Stimulated activated CD8-positive, alpha-beta memory T cell treated with anti-CD3 and anti-CD28 coated beads, Interleukin-12 subunit alpha, Interleukin-12 subunit beta, amount 100 ng/mL, for 1 hour (primary cell): ENCODE data around the gene CPA3.

ENCODE experiments used
- DNase-seq: peaks from one replicate; pipeline ENCODE4 v3.0.0-alpha.2; 2020; ENCODE audit warnings: low read depth

The CPA3 gene

GRCh38 chr3:148861277-148861869 lies 3.7 kb upstream of the CPA3 start:
- DNase-seq = no peak

GRCh38 chr3:148863297-148863696 lies 1.8 kb upstream of the CPA3 start:
- DNase-seq = no peak

GRCh38 chr3:148863814-148864213 lies 1.3 kb upstream of the CPA3 start:
- no peak for DNase-seq

- no peak for DNase-seq
Observed at GRCh38 chr3:148866261-148866660, 1.2 kb downstream of the CPA3 start.

GRCh38 chr3:148873270-148873927 lies 8.3 kb downstream of the CPA3 start:
- no peak for DNase-seq

- DNase-seq = no peak
Observed at GRCh38 chr3:148873977-148874376, 8.9 kb downstream of the CPA3 start.

GRCh38 chr3:148878095-148878494 lies 13.0 kb downstream of the CPA3 start:
- no peak for DNase-seq

- no peak for DNase-seq
Observed at GRCh38 chr3:148879256-148879655, 14.2 kb downstream of the CPA3 start.

- DNase-seq = no peak
Observed at GRCh38 chr3:148880681-148881080, 15.6 kb downstream of the CPA3 start.

GRCh38 chr3:148881286-148881685 lies 16.2 kb downstream of the CPA3 start:
- no peak for DNase-seq

- no peak for DNase-seq
Observed at GRCh38 chr3:148882288-148882687, 17.2 kb downstream of the CPA3 start.

- DNase-seq = no peak
Observed at GRCh38 chr3:148883163-148883562, 18.1 kb downstream of the CPA3 start.

- DNase-seq = no peak
Observed at GRCh38 chr3:148884261-148884660, 19.2 kb downstream of the CPA3 start.

- no peak for DNase-seq
Observed at GRCh38 chr3:148889828-148890227, 24.7 kb downstream of the CPA3 start.

GRCh38 chr3:148896062-148896461 lies 31.0 kb downstream of the CPA3 start:
- DNase-seq = no peak

GRCh38 chr3:148901987-148902791 lies 37.1 kb downstream of the CPA3 start:
- no peak for DNase-seq

GRCh38 chr3:148903022-148903442 lies 37.9 kb downstream of the CPA3 start:
- DNase-seq = no peak

- no peak for DNase-seq
Observed at GRCh38 chr3:148903941-148904340, 38.8 kb downstream of the CPA3 start.

- DNase-seq = no peak
Observed at GRCh38 chr3:148906667-148907066, 41.6 kb downstream of the CPA3 start.

GRCh38 chr3:148911173-148911572 lies 46.1 kb downstream of the CPA3 start:
- no peak for DNase-seq

GRCh38 chr3:148911592-148911991 lies 46.5 kb downstream of the CPA3 start:
- no peak for DNase-seq

- DNase-seq = no peak
Observed at GRCh38 chr3:148914936-148915690, 50.0 kb downstream of the CPA3 start.

- DNase-seq = no peak
Observed at GRCh38 chr3:148916132-148916531, 51.0 kb downstream of the CPA3 start.
